SIG-M5 (cell line): ENCODE results near the gene C1orf21.

Experiments
- DNase-seq: peaks from one replicate; lab custom pipeline; 2025; lab: John Stamatoyannopoulos, UW

C1orf21 gene

GRCh38 chr1:184387476-184388318 lies 868 bp downstream of the C1orf21 start:
- DNase-seq: no peak

- DNase-seq: no peak
Measured at GRCh38 chr1:184388319-184388889, 1.6 kb downstream of the C1orf21 start.

GRCh38 chr1:184388971-184389370 lies 2.1 kb downstream of the C1orf21 start:
- no peak for DNase-seq

GRCh38 chr1:184389446-184389845 lies 2.6 kb downstream of the C1orf21 start:
- no peak for DNase-seq

- no peak for DNase-seq
Measured at GRCh38 chr1:184390889-184391288, 4.1 kb downstream of the C1orf21 start.

GRCh38 chr1:184392067-184392466 lies 5.2 kb downstream of the C1orf21 start:
- DNase-seq: no peak

GRCh38 chr1:184392779-184393522 lies 6.1 kb downstream of the C1orf21 start:
- no peak for DNase-seq

- DNase-seq: no peak
Measured at GRCh38 chr1:184393962-184394361, 7.1 kb downstream of the C1orf21 start.

GRCh38 chr1:184395370-184395769 lies 8.5 kb downstream of the C1orf21 start:
- no peak for DNase-seq

GRCh38 chr1:184395937-184396480 lies 9.2 kb downstream of the C1orf21 start:
- no peak for DNase-seq

GRCh38 chr1:184399192-184399847 lies 12.5 kb downstream of the C1orf21 start:
- no peak for DNase-seq

GRCh38 chr1:184403961-184404726 lies 17.3 kb downstream of the C1orf21 start:
- DNase-seq: no peak

- DNase-seq: no peak
Measured at GRCh38 chr1:184404727-184405027, 17.8 kb downstream of the C1orf21 start.

- DNase-seq: no peak
Measured at GRCh38 chr1:184405094-184405800, 18.4 kb downstream of the C1orf21 start.

GRCh38 chr1:184405801-184406142 lies 18.9 kb downstream of the C1orf21 start:
- DNase-seq: no peak

GRCh38 chr1:184406479-184406878 lies 19.6 kb downstream of the C1orf21 start:
- no peak for DNase-seq

- DNase-seq: no peak
Measured at GRCh38 chr1:184407816-184408510, 21.1 kb downstream of the C1orf21 start.

- no peak for DNase-seq
Measured at GRCh38 chr1:184408580-184408979, 21.8 kb downstream of the C1orf21 start.

- DNase-seq: no peak
Measured at GRCh38 chr1:184409011-184409410, 22.2 kb downstream of the C1orf21 start.

GRCh38 chr1:184412472-184412871 lies 25.6 kb downstream of the C1orf21 start:
- DNase-seq: no peak
